GM21515 (cell line): ENCODE measurements around the gene ARID3A.
A peak's percentile ranks its signal among the peaks of the same experiment; 100 is the strongest.
"Not testable (repeated sequence)": the region's sequence is repeated elsewhere in the genome, so short reads cannot be mapped to it uniquely, and the experiment has no call there.

Experiments
- ATAC-seq: cut with Tn5 transposase; IDR thresholded peaks from one replicate; pipeline ENCODE4 v1.9.1; 2021; ENCODE audit not compliant: unreplicated experiment

Gene ARID3A, protein sequence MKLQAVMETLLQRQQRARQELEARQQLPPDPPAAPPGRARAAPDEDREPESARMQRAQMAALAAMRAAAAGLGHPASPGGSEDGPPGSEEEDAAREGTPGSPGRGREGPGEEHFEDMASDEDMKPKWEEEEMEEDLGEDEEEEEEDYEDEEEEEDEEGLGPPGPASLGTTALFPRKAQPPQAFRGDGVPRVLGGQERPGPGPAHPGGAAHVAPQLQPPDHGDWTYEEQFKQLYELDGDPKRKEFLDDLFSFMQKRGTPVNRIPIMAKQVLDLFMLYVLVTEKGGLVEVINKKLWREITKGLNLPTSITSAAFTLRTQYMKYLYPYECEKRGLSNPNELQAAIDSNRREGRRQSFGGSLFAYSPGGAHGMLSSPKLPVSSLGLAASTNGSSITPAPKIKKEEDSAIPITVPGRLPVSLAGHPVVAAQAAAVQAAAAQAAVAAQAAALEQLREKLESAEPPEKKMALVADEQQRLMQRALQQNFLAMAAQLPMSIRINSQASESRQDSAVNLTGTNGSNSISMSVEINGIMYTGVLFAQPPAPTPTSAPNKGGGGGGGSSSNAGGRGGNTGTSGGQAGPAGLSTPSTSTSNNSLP

DNA sequence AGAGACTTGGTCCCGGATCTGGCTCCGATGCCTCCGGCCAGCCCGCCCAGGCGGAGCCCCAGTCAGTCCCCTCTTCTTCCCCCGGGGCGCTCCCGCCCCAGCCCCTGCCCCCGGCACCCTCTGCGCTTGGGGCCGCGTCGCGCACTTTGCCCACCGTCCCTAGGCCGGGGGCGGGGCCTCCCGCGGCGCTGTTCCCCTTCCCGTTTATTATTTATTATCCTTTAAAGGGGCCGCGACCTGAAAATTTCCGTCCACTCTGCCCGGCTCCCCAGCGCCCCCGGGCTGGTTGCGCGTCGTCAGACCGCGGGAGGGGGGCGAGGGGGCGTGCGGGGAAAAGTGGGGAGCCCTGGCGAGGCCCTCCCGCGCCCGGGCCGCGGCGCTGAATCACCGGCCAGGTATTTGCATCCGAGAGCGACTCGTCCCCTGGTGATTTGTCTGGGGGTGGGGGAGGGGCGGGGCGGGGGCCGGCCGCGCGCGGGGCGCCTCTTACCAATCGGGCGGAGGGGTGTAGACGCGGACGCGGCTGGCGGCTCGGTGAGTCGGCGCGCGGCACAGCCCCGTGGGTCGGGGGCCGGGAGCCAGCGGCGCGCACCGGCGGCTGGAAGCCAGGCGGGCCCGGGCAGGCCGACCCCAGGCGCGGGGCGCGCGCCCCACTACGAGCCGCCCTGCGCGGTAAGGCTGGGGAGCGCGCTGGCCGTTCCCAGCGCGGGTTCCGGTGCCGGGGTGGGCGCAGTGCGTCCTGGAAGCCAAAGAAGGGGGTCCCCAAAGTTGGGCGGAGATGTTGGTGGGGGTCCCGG lies at the start of gene ARID3A:
ARID3A (plus strand) TSS at position 510 of the 797 bp plus-strand sequence. CDS start 3,494 bp downstream, outside the sequence.
- peak; percentile 41 for ATAC-seq

DNA sequence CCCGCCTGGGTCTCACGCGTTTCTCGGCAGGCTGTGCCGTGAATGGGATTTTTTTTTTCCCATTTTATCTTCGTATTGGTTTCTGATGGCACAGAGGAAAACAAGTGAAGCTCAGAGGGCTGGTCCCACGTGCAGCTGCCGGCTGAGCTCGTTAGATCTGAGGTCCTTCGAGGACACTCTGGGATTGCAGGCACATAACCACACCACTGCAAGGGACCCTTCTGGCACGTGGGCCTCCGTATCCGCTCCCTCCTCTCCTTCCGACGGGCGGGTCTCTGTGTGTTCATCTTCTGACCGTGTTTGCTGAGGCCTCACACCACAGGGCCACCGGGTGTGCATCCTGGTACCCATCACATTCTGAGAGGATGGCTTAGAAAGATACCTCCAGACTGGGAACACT lies 49.7 kb upstream of the ARID3A start:
- no peak for ATAC-seq

DNA sequence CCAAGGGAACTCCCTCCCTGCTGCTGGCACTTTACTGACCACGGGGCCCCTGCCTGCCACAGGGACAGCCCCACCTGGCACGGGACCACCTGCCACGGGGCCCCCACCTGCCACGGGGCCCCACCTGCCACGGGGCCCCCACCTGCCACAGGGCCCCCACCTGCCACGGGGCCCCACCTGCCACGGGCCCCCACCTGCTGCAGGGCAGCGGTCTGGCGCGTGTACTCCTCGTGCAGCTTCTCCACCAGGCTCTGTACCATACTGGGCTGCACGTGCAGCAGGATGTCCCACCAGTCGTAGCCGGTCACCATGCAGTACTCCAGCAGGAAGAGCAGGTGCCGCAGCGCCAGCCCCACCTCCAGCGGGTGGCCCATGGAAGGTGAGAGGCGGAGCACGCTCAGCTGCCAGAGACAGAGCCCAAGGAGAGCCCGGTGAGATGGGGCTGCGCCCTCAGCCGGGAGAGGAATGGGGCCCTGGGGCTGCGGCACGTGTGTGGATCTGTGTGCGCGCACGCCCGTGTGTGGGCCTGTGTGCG lies 49.0 kb upstream of the ARID3A start:
- ATAC-seq: no peak

DNA sequence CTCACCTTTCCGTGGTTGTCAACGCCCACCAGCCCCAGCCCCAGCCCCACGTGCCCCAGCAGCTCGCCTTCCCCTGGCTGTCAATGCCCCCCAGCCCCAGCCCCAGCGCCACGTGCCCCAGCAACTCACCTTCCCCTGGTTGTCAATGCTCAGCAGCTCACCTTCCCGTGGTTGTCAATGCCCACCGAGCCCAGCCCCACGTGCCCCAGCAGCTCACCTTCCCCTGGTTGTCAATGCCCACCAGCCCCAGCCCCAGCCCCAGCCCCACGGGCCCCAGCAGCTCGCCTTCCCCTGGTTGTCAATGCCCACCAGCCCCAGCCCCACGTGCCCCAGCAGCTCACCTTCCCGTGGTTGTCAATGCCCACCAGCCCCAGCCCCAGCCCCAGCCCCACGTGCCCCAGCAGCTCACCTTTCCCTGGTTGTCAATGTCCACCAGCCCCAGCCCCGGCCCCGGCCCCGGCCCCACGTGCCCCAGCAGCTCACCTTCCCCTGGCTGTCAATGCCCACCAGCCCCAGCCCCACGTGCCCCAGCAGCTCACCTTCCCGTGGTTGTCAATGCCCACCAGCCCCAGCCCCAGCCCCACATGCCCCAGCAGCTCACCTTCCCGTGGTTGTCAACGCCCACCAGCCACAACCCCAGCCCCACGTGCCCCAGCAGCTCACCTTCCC lies 47.7 kb upstream of the ARID3A start:
- ATAC-seq: not testable (repeated sequence)

DNA sequence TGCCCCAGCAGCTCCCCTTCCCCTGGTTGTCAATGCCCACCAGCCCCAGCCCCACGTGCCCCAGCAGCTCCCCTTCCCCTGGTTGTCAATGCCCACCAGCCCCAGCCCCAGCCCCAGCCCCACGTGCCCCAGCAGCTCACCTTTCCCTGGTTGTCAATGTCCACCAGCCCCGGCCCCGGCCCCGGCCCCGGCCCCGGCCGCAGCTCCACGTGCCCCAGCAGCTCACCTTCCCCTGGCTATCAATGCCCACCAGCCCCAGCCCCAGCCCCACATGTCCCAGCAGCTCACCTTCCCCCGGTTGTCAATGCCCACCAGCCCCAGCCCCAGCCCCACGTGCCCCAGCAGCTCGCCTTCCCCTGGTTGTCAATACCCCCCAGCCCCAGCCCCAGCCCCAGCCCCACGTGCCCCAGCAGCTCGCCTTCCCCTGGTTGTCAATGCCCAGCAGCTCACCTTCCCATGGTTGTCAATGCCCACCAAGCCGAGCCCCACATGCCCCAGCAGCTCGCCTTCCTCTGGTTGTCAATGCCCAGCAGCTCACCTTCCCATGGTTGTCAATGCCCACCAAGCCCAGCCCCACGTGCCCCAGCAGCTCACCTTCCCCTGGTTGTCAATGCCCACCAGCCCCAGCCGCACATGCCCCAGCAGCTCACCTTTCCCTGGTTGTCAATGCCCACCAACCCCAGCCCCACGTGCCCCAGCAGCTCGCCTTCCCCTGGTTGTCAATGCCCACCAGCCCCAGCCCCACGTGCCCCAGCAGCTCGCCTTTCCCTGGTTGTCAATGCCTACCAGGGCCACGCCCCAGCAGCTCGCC lies 46.9 kb upstream of the ARID3A start:
- not testable (repeated sequence) for ATAC-seq

DNA sequence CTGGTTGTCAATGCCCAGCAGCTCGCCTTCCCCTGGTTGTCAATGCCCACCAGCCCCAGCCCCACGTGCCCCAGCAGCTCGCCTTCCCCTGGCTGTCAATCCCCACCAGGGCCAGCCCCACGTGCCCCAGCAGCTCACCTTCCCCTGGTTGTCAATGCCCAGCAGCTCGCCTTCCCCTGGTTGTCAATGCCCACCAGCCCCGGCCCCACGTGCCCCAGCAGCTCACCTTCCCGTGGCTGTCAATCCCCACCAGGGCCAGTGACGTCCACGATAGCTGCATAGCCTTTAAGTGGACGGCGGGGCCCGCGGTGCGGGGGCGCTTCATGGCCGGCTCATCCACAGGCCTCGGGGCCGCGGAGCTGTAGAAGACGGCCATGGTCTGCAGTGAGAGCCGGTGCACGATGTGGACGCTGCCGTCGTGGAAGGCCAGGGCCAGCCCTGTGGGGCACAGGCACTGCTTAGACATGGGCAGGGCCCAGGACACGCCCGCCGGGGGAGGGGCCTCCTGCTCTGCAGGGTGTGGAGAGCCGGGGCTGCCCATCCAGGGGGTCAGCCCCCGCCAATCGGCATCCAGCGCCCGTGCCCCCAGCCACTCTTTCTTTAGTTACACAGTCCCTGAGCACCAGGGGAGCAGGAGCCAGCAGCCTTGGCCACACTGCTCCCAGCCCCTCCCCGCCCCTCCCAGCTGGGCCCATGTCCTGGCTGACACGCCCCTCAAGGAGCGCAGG lies 46.0 kb upstream of the ARID3A start:
- no peak for ATAC-seq

DNA sequence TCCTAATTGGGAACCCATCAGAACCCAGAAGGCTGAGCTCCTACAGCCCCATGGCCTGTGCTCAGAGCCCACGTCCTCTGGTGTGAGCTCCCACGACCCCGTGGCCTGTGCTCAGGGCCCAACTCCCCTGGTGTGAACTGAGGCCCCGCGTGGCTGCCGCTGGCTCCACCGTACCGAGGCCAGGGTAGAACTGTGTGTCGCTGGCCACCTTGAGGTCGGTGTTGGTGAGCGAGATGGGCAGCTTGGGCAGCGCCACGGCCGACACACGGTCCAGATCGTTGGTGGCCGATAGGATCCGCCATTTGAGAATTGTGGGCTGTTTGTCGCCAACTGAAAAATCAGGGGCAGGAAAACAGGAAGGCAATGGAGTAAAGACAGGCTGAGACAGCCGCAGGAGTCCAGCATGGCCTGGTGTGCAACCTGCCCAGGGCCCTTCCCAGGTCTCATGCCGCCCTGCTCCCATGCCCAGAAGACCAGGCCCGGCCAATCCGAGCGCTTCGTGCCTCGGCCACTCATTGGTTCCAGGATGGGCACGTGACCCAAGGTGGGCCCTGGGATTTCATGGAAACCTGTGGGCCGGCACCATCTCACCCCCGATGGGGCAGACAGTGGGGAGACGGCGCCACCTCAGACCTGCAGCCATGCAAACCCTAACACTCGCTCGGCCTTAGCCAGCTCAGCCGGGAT lies 44.3 kb upstream of the ARID3A start:
- no peak for ATAC-seq

DNA sequence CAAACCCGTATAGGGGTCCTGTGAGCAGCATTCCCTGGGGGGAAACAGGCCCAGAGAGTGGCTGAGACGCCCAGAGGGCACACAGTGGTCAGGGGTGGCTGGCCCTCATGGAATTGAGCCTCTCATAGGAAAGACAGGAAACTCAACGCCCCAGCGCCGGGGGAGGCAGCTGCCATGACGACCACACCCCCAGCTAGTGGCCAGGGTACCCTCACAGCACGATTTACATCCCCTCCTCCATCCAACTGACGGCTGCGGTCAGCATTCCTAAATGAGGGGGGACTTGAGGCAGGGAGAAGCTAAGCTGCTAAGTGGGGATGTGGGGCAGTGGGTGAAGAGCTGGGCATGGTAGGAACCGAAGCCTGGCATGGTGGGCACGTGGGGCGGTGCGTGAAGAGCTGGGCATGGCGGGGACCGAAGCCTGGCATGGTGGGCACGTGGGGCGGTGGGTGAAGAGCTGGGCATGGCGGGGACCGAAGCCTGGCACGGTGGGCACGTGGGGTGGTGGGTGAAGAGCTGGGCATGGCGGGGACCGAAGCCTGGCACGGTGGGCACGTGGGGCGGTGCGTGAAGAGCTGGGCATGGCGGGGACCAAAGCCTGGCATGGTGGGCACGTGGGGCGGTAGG lies 42.9 kb upstream of the ARID3A start:
- ATAC-seq: no peak

DNA sequence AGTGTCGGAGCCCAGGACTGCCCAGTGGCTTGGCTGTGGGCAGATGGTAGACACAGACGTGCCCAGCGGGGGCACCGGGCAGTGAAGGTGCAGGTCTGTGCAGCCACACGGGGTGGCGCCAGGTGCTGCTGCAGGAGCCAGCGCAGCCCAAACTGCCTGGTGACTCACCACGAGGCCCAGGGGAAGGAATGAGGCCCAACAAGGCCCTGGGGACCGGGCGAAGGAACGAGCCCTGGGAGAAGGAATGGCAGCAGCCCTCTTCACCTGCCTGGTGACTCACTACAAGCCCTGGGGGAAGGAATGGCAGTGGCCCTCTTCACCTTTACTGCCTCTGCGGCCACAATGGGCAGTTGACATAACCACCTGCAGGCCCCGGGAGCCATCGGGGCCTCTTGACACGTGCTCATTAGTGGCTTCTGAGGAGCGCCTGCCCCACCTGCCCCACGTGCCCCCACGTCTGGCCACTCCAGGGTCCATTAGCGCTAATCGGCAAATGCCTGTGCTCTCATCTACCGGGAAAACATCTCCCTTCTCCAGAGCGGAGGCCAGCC lies 42.1 kb upstream of the ARID3A start:
- ATAC-seq: no peak

DNA sequence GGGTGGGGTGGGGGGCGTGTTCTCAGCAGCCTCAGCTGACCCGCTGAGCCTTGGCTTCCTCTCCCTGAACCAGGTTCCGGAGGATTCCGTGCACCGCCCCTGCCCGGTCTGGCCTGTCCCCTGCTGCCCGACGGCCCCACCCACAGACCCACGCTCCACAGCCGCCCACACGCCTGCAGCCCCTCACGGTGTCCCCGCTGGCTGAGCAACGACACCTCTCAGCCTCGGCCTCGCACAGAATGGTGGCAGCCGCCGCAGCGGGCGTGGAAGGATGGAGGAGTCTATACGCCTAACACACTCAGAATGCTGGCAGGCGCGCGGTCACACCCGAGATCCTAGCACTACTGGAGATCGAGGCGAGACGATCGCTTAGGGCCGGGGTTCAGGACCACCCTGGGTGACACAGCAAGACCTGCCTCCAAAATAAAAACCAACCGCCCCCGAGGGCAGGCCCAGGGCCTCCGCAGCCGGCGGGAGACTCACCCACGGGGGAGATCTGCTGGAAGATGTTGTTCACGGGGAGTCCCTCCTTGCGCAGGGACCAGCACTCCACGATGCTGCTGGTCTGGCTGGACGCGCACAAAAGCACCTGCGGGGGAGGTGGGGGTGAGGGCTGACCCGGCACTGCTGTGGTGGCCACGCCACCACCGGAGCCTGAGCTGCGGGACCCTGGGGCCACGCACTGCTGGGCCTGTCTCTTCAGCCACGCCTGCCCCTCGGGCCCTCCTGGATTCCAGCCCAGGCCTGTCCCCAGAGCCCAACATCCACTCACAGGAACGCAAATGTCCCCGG lies 41.2 kb upstream of the ARID3A start:
- ATAC-seq: no peak

DNA sequence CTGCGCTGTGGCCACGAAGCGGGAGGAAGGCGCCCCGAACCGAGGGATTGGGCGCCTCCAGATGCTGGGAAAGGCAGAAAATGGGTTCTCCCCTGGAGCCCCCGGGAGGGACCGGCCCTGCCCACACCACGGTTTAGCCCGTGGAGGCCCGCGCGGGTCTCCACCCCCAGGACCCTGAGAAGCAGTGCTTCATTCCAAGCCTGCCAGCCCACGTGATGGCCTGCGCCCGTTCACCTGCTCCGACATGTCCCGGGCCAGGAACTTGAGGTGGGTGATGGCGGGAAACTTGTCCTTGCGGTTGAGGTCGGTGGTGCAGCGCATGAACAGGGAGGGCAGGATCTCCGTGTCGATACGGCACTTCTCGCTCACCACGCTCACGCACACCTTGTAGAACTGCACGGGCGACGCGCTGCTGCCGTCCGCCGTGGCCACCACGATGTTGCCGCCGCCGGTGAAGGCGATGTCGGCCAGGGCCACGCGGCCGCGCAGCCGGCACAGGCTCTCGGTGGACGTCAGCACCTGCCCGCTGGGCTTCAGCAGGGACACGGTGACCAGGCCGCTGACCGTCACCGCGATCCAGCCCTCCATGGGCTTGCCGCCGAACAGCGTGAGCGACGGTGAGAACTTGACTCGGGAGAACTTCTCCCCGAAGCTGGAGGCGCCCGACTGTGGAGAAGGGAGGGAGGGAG lies 40.2 kb upstream of the ARID3A start:
- no peak for ATAC-seq

DNA sequence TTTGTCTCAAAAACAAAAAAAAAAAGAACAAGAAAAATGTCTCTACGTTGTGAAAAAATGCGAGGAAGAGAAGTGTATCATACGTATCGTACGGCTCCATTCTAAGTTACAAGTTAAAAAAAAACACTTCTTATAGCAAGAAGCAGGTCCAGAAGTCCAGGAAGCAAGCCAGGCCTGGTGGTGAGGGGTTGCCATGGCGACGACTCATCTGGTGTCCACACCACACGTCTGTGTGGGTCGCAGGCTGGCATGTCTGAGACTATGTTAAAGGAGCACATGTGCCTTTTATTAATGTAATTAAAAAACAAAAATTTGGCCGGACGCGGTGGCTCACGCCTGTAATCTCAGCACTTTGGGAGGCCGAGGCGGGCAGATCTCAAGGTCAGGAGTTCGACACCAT lies 38.8 kb upstream of the ARID3A start:
- no peak for ATAC-seq

DNA sequence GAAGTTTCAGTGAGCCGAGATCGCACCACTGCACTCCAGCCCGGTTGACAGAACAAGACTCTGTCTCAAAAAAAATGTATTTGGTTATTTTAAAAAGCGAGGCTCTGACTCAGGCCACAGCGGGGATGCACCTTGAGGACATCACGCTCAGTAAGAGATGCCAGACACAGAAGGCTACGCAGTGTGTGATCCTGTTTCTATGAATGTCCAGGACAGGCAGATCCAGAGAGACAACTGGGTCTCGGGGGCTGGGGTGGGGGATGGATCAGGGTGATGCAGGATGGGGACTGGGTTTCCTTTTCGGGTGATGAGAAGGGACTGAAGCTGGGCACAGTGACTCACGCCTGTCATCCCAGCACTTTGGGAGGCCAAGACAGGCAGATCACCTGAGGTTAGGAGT lies 38.2 kb upstream of the ARID3A start:
- ATAC-seq: no peak

DNA sequence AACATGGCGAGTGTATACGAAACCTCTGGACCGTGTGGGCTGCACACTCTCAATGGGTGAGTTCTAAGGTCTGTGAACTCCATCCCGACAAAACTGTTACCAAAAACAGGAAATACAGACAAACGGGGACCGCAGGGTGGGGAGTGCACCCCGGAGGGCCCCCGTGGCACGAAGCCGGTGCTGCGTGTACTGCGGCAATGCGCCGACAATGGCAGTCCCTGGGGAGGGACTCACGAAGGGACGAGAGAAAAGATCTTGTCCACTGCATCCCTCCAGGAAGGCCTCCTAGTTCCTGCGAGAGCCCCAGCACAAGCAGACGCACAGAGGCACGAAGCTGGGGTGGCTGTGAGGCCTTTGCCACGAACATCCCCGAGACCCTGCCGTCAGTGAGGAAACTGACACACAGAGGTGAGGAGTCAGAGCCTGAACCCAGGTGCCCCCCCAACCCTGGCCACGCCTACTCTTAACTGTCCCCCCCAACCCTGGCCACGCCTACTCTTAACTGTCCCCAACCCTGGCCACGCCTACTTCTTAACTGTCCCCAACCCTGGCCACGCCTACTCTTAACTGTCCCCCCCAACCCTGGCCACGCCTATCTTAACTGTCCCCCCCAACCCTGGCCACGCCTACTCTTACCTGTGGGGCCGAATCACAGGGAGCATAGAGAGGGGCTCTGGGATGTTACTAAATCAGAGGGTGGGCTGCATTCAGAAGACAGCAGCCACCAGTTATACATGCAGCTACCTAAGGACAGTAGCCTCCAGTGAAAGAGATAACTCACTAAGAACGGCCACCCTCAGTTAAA lies 37.1 kb upstream of the ARID3A start:
- no peak for ATAC-seq

DNA sequence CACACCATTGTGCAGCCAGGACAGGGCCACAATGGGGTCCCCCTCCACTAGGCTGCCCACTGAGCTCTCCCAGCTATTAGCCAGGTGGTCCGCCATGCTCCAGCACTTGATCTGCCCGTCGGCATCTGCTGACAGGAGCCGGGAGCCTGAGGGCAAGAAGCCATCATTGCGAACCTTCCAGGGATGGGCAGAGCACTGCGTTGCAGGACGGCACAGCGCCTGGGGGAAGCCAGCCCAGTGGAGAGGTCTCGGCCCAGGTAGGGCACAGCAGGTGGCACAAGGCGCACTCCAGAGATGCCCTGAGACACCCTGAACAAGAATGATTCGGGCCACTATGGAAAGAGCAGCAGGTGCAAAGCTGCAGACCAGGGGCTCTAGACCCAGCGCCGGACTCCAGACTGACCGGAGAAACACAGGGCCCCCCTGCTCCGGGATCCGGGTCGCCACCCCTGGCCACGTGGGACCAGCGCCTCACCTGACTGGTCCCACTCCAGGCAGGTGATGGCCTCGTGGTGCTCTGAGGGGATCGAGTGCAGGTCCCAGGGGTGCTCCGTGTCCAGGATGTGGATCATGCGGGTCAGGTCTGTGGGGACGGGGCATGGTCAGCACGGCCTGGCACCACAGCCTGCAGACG lies 36.1 kb upstream of the ARID3A start:
- ATAC-seq: no peak

DNA sequence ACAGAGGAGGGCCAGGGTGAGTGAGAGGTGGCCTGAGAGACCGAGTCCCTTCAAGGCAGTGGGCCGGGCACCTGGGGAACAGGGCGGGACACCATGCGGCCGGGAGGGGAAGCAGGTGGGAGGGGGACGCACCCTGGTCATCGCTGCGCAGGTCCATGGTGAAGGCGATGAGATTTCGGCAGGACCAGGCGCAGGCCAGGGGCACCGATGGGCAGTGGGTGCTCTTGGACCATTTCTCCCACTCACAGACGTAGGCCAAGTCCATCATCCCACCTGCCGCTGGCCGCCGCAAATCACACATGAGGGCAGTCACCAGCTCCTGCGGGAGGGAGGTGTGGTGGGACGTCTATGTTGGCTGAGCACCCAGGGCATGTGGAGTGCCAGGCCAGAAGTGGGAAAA lies 35.0 kb upstream of the ARID3A start:
- ATAC-seq: no peak
